ENCODE data around the gene ZNF154. TPM values are rescaled to one million over a fixed set of nuclear protein-coding genes. Genes with fewer than 3 reads are reported as not detected.

The ZNF154 gene
- total and polyA plus RNA-seq, 2 of the 4 experiments (the other 2 are of a cell fraction): 2.2 to 2.9 TPM

DNA sequence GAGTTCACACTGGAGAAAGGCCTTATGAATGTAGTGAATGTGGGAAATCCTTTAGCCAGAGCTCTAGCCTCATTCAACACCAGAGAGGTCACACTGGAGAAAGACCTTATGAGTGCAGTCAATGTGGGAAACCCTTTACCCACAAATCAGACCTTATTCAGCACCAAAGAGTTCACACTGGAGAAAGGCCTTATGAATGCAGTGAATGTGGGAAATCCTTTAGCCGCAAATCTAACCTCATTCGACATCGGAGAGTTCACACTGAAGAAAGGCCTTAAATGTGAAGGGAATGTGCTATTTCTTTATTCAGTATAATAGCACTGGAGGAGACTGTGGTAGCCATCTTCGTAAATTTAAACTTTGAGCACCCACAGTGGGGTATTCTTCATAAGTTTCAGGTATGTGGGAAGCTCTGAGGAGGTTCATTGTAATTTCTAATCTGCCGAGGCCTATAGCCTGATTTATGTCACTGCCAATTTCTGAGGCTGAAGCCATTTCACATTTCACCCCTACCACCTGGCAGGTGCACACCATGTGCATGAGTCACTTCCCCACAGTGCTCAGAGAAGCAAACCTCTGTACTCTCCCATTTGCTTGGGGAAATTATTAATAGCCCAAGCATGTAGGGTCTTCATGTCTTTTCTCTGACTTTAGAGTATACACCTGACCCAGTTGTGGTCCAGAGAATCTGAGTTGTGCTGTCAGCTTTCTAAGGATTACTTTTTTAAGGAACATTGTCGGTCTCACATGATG, 20.8 kb downstream of the ZNF154 start:
- no TSS peak for BruUV-seq (replicated peaks)
- POLR2A ChIA-PET (ENCODE audit: unreplicated experiment): no interaction called here

More for the DNA sequence above, 20.8 kb downstream of the ZNF154 start:
- no peaks in the 10 kb centered on the region for H3K4me1 ChIP-seq (ENCODE audit: control insufficient read depth, insufficient read depth, low read length)
- H3K23ac ChIP-seq (ENCODE audit: low read depth, low read length): no peak overlapping the region
- peaks cover 50 to 57% of the 10 kb centered on the region in 2 experiments for H3K79me1 ChIP-seq (ENCODE audit: low read depth in 1 of 2, low read length in 2 of 2)
- H3K4me3 ChIP-seq (ENCODE audit: insufficient read depth, low read depth, low read length): no peak overlapping the region
- no peak overlapping the region for H2BK120ac ChIP-seq (ENCODE audit: low read depth, low read length)
- no peak overlapping the region for H3K9ac ChIP-seq (ENCODE audit: low read depth, low read length)
- H4K91ac ChIP-seq (ENCODE audit: insufficient read depth, low read depth, low read length): no peak overlapping the region
- no CpG with 5 or more reads among the region's 6 CpGs for WGBS, 2 experiments (ENCODE audit: extremely low coverage in 2 of 2, insufficient read length in 1 of 2)
- DNase-seq (no peak), ATAC-seq (ENCODE audit: low read depth) (no peak)
- no peak overlapping the region for H3K56ac ChIP-seq (ENCODE audit: extremely low read depth, insufficient read depth, low read length)
- H3K14ac ChIP-seq (replicated peaks; ENCODE audit: low read depth, low read length): no peak overlapping the region
- no peak overlapping the region for H4K8ac ChIP-seq (ENCODE audit: low read depth in 2 of 2, low read length in 2 of 2)
- no peak overlapping the region for H4K5ac ChIP-seq (ENCODE audit: low read depth, low read length)
- H4K20me1 ChIP-seq (ENCODE audit: insufficient read depth, low read length): no peaks in the 10 kb centered on the region
- no peak overlapping the region for H3K4ac ChIP-seq (ENCODE audit: low read depth, low read length)
- no peak overlapping the region for H2AK5ac ChIP-seq (ENCODE audit: low read depth, low read length)
- no peaks in the 10 kb centered on the region for H3K9me1 ChIP-seq (ENCODE audit: insufficient read depth, low read length)
- H3K36me3 ChIP-seq (ENCODE audit: control insufficient read depth, insufficient read depth, low read length): peaks cover 54% of the 10 kb centered on the region
- H2BK15ac ChIP-seq (ENCODE audit: low read depth, low read length): no peak overlapping the region
- H3K4me2 ChIP-seq (ENCODE audit: low read depth, low read length): no peak overlapping the region
- intact Hi-C loops (cut with micrococcal nuclease) (no loop called here), in situ Hi-C loops (cut with MboI; ENCODE audit: low sequenced_read_pairs) (no loop called here), dilution Hi-C loops (cut with HindIII; ENCODE audit: low sequenced_read_pairs, unreplicated experiment) (no loop called here)
- no peak overlapping the region for H2AFZ ChIP-seq (replicated peaks; ENCODE audit: low read length, poor library complexity)
- H2BK20ac ChIP-seq (ENCODE audit: low read depth, low read length): no peak overlapping the region
- no peak overlapping the region for H3K27ac ChIP-seq (ENCODE audit: insufficient read depth, low read length)
- no peak overlapping the region for H2BK5ac ChIP-seq (ENCODE audit: low read depth, low read length, poor library complexity, severe bottlenecking)
- TF ChIP-seq FOS (IDR thresholded peaks at IDR 0.05; ENCODE audit: low read depth, low read length) (no peak), RFX5 (IDR thresholded peaks at IDR 0.05; ENCODE audit: low read depth, low read length) (no peak)
- CTCF ChIA-PET: no interaction called here
- no peak overlapping the region for H3K18ac ChIP-seq (ENCODE audit: low read depth, low read length)
- H3K27me3 ChIP-seq (ENCODE audit: control insufficient read depth, insufficient read depth, low read length): no peaks in the 10 kb centered on the region
- peaks cover 75% of the 10 kb centered on the region for H3K9me3 ChIP-seq (ENCODE audit: control insufficient read depth, insufficient read depth, low read length)
- H2AK9ac ChIP-seq (replicated peaks; ENCODE audit: low read depth, low read length, poor library complexity): no peak overlapping the region
